Endometrium (tissue), 2 donors: ENCODE results near the gene SLC9A3.

Source experiments
- FAIRE-seq: peaks from 2 replicates; lab custom pipeline; 2012; peaks lifted over from hg19 to GRCh38; lab: Jason Lieb, UNC
- donor health status: control.
- donor health status: control.

SLC9A3 gene

DNA sequence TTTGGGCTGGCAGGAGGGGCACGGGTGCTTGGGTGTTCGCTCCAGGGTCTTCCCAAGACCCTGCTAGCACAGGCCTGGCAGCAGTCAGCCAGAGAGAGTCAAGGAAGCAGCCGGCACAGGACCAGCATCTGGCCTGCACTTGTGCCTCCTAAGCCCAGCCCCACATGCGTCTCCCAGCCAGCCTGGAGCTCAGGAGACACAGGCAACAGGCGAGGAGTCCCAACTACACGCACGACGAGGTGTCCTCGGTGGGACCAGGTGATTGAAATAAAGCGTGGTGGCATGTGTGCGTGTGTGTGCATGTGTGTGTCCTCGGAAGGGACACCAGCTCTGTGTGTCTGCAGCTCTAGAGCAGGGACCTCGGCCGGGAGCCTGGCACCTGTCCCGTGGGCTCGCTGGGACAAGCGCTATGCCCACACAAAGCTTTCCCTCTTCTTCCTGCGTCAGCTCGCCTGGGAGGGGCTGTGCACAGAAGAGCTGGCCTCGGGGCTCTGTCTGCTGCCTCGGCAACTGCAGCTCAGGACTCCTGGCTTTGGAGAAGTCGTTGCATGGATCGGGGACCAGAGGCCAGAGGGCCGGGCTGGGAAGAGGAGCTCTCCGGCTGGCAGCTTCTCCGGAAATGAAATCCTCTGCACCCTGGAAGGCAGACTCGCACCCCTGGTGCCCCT lies 14.7 kb upstream of the SLC9A3 start:
- FAIRE-seq = no peak

DNA sequence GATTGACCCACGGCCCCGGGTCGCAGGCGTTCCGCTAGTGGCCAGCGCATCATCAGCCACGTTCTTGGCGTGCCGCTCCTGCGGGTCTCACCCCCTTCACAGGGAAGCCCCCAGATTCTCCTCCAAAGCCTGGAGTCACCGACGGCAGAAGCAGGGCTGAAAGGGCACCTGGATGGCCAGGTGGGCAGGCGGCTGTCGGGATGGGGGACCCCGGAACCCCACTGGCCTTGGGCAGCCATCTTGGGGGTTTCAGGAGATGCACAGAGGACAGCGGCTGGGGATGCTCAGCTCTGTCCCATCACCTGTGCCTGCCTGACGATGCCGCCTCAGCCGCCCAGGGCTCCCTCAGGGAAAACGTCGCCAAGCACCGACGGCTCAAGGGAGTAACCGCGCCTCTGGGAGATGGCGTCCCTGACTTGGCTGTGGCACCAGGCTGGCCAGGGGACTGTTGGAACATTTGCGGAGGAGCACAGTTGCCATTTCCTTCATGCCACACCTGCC lies 14.1 kb upstream of the SLC9A3 start:
- no peak for FAIRE-seq

DNA sequence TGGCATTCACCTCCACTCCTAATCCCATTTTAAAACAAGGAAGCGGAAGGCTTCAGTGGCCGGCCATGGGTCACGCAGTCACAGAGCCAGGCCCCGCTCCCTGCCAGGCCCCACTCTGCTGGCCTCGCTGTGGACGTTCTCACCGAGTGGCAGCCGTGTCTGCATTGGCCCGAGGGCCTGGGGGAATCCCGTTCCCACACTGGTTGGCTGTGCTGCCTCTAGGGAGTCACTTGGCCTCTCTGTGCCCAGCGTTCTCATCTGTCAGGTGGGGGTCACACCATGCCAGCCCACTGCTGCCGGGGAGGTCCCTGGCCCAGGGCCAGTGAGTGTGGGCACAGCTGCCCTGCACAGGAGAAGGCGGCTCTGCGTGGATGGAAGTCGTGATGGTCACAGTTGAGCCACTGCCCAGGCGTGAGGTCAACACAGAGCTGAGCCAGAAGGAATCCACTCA lies 13.4 kb upstream of the SLC9A3 start:
- no peak for FAIRE-seq

DNA sequence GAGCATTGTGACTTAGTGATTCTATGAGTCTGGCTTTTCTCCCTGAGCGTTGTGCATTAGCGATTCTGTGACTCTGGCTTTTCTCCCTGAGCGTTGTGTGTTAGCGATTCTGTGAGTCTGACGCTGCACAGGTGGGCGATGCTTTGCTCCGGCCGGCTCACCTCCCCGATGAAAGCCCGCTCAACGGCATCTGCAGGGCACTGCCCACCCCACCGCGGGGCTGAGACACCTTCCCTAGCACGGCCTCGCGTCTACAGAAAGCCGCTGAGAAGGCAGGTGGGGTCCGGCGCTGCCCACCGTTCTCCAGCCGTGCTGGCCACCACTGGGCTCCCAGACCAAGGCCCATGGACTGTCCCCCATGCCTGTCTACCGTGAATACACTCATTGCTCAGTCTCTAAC lies 12.8 kb upstream of the SLC9A3 start:
- FAIRE-seq = no peak

DNA sequence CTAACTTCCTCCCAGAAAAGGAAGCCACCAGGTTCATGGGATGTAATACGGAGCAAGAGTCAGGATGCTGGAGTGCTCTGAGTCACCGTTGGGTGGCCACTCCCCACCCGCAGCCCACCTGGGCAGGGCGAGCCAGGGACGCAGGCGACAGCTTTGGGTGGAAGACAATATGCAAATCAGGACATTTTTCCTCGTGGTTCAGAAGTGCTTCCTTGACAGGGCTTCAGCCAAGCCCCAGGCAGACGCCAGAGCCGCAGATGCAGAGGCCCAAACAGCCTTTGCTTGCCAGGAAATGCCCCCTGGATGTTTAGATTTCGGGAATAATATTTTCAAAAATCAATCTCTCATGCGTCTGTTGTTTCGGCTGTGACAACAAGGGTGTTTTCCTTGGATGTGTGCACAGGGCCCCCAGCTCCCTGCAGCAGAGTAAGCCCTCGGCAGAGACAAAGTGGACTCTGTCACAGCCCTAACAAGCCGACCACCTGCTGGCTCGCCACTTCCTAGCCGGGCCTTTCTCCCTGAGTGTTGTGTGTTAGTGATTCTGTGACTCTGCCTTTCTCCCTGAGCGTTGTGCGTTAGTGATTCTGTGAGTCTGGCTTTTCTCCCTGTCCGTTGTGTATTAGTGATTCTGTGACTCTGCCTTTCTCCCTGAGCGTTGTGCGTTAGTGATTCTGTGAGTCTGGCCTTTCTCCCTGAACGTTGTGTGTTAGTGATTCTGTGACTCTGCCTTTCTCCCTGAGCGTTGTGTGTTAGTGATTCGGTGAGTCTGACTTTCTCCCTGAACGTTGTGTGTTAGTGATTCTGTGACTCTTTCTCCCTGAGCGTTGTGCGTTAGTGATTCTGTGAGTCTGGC lies 11.8 kb upstream of the SLC9A3 start:
- FAIRE-seq = no peak

DNA sequence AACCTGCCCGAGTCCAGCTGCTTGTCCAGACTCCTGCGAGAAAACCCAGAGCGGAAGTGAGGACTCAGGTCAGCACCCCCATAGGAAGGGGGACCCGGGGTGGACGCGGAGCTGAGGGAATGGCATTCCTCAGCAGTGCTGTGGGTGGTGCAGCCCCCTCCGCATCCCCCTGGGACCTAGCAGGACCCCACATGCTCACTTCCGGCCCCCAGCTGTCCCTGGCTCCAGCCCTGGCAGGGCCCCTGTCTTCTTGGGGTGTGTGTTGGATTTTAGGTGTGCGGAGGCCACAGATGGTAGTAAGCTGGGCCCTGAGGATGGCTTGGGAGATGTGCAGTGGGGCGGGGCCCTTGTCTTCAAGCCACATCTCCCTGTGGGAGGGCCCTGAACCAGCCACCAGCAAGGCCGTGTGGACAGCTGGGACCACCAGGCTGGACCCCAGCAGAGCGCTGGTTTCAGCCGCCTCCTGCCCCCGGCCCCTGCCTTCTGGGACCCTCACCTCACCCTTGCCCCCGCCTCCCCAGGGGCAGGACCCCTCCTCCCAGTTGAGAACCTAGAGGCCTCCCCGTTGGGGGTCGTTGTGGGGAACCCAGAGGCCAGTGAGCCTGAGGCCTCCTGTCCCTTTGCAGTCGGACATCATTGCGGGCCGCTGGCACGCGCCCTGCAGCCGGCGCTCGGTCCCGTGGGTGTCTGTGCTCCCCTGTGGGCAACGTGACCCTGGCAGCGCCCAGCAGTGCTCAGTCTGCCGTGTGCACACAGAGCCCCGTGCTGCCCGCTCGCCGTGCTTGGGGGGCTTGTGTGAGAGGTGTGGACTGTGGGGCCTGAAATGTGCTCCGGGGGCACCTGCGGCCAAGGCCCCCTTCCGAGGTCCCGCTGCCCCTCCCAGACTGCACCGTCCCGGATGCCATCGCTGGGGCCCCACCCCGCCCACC lies 10.8 kb upstream of the SLC9A3 start:
- FAIRE-seq = no peak

DNA sequence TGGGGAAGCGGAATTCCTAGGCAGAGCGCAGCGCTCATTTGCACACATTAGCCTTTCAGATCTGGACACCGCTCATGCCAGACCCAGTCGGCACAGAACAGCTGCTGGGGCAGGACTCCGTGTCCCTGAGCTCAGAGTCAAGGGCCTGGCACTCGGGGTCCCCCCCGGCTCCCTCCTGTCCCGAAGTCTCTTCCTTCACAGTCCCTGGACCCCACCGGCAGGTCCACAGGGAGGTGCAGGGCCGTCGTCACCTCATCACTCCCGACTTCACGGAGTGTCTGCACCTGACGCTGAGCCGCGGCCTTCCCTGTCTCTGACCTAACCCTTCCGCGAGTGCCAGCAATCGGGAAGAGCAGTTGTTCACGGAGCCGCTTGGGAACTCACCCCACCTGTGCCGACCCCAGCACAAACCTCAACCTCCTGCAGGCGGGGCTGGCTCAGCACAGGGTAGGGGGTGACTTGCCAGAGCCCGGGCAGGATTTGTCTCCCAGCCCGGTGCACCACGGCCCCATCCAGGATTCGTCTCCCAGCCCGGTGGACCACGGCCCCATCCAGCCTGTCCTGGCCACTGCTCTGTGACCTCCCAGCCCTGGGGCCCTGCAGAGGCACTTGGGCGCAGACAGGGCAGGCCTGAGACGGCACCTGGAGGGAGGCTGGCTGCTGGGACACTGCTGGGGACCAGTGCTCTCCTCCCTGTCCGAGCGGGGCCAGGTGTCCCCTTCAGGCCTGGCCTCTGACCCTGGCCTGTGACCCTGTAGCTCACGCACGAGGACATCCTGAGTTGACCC lies 9.9 kb upstream of the SLC9A3 start:
- FAIRE-seq = no peak

DNA sequence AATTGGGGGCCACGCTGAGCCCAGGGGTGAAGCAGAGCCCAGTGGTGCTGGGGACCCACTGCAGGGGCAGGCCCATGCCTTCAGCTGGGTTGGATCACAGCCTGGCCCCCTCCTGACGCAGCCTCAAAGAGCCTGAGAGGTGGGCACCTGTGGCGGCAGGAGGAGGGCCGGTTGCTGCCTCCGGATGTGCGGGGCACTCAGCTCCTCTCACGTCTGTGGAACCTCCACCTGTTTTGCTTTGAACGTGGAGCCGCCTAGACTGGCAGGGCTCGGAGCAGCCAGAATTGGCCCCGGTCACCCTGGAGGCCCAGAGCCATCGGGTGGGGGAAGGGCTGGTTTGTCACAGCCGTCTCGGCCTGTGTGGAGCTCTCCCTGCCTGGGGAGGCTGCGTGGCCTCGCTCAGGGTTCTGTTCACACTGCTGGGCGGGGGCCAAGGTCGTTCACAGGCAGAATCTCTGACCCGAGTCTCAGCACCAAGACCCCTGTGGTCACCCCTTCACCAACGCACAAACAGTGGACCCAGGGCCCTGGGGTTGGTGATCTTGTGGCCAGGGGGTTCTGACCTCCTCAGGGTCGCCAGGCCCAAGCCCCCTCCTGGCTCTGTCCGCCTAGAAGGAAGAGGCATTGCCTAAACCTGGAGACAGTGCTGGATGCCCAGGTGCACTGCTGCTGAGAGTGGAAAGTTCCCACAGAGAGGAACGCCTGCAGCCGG lies 9.2 kb upstream of the SLC9A3 start:
- no peak for FAIRE-seq

DNA sequence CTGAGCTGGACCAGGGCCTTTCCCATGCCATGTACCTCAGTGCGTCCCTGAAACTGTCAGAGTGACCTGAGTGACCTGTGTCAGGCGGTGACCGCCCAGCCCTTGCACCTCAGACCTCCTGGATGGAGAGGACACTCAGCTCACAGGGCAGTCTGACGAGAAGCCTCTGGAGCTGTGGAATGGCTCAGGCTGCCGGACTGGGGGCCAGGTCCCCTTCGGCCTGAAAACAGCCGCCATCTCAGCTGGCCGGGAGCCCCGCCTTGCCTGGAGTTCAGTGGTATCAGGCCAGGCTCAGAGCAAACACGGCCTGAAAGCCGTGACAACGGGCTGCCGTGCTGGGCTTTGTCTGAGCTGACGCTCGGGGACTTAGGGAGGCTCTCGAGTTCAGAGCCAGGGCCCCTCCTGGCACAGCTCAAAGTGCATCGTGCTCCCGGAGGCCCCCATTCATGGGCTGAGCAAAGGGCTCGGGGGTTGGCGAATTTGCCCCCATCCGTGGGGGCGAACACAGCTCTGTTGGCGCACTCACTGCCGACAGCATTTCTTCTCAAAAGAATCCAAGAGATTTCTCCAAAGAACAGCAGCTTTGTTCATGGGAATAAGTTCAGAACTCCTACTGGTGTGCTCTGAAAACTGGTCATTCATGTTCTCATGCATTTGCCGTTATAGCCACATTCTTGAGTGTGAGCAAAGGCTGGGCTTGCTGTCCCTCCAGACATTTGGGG lies 8.4 kb upstream of the SLC9A3 start:
- no peak for FAIRE-seq

DNA sequence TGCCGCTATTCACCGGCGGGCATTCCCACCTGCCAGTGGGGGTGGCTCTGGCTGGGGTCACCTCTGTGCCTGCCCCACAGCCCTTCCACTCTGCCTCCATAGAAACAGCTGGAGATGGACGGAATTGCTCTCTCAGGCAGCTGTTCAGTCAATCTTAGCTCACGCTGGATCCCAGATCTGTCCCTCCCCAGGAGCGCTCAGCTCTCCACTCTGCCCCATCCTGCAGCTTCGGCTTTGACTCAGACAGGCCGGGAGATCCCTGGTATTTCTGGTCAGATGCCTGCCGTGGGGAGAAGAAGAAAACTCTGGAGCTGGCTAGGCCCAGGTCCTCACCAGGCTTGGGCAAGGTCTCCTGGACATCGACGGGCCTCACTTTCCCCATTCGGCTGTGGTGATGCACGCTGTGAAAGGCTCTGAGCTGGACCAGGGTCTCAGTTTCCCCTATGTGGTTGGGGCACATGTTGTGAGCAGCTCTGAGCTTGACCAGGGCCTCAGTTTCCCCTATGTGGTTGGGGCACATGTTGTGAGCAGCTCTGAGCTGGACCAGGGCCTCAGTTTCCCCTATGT lies 7.6 kb upstream of the SLC9A3 start:
- no peak for FAIRE-seq

DNA sequence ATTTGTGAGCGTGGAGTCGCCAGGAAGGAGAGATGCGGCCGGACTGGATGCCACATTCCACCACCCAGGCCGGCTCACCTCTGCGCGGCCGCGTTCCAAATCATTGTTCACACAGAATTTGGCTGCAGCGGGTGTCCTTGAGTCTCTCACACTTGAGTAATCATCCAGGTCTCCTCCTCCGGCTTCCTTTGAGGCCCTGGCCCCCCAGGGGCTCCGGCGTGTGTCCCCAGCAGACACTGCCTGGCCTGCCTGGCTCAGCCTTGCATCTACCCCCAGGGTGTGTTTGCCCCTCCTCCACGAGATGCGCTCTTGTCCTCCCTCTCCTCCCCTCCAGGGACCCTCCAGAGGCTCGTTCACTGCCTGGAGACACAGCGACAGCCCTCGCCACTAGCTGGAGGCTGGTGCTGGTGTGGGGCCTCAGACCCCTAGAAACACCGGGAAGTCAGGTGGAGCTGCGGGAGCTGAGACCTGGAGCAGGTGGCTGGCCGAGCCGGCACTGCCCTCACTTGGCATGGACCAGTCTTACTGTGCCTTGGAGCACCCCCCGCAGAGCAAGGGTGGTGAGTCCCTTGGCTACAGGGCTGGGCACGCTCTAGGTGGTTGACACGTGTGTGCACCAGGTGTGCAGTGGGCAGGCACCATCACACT lies 7.0 kb upstream of the SLC9A3 start:
- FAIRE-seq = no peak

DNA sequence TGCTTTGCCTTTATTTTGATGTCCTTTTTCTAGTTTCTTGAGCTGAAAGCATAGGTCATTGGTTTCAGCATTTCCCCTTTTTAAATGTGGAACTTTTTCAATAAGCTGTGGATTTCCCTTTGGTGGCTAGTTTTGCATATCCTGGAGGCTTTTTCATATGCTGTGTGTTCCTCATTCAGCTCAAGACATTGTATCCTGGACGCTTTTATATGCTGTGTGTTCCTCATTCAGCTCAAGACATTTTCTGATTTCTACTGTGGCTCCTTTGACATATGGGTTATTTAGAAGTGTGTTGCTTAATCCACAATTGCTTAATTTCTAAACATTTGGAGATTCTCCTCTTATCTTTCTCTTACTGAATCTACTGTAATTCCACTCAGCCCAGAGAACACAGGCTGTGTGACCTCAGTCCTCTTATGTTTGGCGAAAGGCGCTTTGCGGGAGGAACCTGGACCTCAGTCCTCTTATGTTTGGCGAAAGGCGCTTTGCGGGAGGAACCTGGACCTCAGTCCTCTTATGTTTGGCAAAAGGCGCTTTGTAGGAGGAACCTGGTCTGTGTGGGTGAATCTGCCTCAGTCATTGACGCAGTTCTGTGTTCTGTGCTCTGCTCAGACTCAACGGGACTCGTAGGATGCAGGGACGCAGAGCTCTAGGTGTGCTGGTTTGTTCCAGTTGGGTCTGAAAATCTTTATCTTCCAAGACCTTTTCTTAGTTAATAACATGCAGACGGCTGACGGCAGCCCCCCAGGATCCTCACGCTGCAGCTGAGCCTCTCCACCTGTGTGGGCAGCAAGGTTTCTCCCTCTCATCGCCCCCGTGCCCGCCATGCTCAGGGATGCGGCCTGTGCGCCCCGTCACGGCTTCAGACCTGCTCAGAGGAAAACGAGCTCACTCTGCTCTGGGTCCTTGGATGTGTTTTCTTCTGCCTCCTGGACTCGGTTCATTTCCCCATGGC lies 6.0 kb upstream of the SLC9A3 start:
- FAIRE-seq = no peak

DNA sequence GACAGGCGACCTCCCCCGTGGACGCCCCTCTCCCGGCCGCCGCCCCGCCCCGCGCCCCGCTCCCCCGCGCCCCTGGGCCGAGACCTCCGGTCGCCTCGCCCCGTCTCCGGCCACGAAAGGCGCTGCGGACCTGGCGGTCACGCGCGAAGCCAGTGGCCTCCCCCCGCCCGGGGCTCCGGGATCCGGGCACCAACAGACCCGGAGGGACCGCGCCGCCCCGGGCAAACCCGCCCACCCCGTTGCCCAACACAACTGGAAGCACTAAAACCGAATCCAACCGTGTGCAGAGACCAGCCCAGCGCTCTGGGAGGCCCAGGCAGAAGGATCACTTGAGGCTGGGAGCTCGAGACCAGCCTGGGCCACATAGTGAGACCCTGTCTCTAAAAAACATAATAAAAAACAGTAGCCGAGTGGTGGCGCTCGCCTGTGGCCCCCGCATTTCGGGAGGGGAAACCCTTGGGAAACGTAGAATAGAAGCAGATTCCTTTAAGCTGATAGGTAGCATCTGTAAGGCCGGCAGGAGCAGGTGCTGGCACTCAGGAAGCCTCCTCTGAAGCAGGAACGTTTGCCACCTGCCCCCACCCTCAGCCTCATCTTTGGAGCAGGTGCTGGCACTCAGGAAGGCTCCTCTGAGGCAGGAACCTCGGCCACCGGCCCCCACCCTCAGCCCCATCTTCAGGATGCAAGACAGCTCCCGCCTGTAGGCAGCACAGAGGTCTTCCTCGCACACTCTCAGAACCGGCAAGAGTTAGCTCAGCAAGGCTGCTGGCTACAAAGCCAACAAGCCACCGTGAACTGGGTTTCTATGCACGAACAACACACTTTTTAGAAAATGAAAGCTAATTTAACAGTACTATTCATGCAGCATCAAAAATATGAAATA lies 4.6 kb upstream of the SLC9A3 start:
- FAIRE-seq = no peak

DNA sequence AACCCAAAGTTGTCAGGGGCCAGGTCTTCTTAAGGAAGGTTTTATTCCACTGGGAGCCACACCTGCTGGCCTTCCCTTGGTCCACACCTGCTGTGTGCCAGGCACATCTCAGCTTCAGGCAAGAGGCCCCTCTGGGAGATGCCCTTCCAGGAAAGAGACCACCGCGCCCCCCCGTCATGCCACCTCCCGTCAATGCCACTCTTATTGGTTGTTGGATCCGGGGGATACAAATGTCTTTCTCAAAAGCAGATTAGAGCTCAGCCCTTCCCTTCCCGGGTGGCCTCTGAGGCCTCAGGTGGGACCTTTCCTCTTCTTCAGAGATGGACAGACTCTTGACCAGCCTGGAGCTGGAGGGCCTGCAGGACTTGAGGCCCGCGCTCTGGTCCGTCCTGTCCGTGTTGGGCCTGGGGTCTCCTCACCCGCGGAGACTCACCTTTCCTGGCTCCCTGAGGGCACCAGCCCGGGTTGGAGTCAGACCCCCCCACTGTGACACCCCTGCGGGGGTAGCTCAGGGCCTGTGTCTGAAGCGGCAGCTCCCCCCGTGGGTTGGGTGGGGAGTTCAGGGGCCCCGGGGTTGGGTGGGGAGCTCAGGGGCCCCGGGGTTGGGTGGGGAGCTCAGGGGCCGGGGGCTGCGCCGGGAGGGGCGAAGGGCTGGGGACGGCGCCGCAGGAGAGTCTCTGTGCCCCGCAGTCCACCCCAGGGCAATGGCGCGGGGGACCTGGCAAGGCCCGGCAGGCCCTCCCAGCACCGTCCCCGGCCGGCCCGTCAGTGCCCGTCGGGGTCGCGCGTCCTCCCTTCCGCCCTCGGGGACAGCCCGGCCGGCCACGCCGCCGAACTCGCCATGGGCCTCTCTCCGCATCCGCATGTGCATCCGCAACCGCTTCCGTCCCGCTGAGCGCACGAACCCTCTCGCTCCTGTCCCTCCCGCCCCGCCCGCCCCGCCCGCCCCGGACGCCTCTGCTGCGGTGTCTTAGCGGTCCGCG lies 3.7 kb upstream of the SLC9A3 start:
- FAIRE-seq = no peak

DNA sequence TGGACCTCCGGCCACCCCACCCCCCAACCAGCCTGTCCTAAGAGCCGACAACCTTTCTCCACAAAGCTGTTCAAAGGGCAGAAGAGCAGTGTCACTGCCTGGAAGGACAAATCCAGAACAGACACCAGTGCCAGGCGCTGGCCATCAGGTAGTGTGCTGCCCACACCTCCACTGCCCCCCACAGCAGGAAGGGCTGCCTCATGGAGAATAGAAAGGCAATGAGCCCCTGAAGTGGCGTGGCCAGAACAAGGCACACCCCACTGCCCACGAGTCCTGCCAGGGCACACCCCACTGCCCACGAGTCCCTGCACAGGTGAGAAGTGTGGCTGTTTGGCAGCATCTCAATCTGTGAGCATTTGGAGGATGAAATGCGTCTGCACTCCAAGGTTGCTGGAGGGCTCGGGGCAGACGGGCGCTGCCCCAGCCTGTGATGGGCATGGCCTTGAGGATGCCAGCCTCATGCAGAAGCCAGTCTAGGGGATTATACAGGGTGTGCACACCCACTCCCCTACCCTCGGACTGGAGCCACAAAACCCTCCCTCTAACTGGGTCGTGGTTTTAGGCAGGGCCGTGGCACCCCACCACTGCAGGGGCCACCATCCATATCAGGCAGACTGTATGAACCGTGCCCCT lies 2.3 kb upstream of the SLC9A3 start:
- FAIRE-seq = no peak
